ENCODE data around the gene CELSR1.

DNA sequence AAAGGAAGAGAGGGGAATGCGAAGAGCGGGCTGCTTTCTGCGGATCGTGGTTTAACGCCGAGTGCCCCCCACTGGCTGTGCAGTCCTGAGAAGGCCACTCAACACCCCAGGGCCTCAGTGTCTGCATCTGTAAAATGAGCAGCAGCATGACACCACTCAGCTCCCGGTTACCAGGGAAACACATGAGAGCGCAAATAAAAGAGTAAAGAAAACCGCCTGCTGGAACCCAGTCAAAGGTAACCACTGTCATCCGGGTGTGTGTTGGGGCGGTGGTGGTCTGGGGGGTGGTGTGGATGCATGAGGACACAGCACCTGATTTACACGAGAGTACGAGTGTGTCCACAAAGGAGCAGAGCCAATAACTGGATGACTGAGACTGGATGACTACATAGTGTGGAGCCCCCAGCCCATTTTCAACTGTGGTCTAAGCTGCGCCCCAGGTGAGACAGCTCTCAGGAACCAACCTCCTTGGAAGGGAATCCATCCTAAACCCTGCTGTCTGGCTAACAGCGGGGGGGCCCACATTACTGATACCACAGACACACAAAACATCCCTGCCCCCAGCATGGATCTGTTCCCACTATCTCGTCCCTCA lies 5.7 kb downstream of the CELSR1 start:
- TF ChIP-seq, protein P1, sequence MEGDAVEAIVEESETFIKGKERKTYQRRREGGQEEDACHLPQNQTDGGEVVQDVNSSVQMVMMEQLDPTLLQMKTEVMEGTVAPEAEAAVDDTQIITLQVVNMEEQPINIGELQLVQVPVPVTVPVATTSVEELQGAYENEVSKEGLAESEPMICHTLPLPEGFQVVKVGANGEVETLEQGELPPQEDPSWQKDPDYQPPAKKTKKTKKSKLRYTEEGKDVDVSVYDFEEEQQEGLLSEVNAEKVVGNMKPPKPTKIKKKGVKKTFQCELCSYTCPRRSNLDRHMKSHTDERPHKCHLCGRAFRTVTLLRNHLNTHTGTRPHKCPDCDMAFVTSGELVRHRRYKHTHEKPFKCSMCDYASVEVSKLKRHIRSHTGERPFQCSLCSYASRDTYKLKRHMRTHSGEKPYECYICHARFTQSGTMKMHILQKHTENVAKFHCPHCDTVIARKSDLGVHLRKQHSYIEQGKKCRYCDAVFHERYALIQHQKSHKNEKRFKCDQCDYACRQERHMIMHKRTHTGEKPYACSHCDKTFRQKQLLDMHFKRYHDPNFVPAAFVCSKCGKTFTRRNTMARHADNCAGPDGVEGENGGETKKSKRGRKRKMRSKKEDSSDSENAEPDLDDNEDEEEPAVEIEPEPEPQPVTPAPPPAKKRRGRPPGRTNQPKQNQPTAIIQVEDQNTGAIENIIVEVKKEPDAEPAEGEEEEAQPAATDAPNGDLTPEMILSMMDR (IDR thresholded peaks at IDR 0.05), result no peak
- no peak for TF ChIP-seq ZFX (IDR thresholded peaks at IDR 0.05; ENCODE audit: borderline replicate concordance)

Measured in 22Rv1 (cell line).